Stimulated activated naive CD8-positive, alpha-beta T cell treated with anti-CD3 and anti-CD28 coated beads, Interleukin-15, Interleukin-2, amounts not matched to agents 100 ng/mL and 50 ng/mL, for 24 hours (primary cell): ENCODE results near the gene CA10.

Experiments
- H3K27ac Mint-ChIP-seq: one replicate; pipeline ENCODE4 v1.8.0; 2021; ENCODE audit warnings: mild to moderate bottlenecking, mixed read lengths
- H3K27me3 Mint-ChIP-seq: one replicate; pipeline ENCODE4 v1.8.0; 2021; ENCODE audit warnings: mixed read lengths
- H3K36me3 Mint-ChIP-seq: one replicate; pipeline ENCODE4 v1.8.0; 2021; ENCODE audit warnings: low read depth, mixed read lengths
- H3K4me1 Mint-ChIP-seq: one replicate; pipeline ENCODE4 v1.8.0; 2021; ENCODE audit warnings: low read depth, mixed read lengths
- H3K4me3 Mint-ChIP-seq: one replicate; pipeline ENCODE4 v1.8.0; 2021; ENCODE audit warnings: mild to moderate bottlenecking, mixed read lengths
- H3K9me3 Mint-ChIP-seq: one replicate; pipeline ENCODE4 v1.8.0; 2021; ENCODE audit warnings: mixed read lengths

Gene CA10

DNA sequence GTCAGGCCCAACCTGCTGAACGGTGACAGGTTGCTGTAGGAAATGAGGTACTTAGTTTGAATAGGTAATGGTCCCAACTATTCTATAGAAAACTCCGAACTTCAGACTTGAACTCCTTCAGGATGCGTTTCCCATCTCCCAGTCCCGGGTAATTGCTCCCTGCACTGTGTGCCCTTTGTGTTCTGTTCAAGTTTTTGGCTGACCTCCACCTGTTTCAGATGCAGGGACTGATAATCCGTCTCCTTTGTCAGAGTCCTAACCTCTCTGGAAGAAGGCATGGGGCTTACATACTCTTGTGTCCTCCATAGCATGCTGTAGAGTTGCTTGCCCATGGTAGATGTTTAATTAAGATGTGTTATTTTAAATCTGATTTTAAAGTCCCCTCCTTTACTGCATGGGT, 547.7 kb downstream of the CA10 start:
- H3K4me1 Mint-ChIP-seq: no peaks in the 10 kb centered on the region
- no peaks in the 10 kb centered on the region for H3K27me3 Mint-ChIP-seq
- H3K27ac Mint-ChIP-seq: no peak overlapping the region
- H3K4me3 Mint-ChIP-seq: no peak overlapping the region
- no peaks in the 10 kb centered on the region for H3K36me3 Mint-ChIP-seq
- no peaks in the 10 kb centered on the region for H3K9me3 Mint-ChIP-seq

DNA sequence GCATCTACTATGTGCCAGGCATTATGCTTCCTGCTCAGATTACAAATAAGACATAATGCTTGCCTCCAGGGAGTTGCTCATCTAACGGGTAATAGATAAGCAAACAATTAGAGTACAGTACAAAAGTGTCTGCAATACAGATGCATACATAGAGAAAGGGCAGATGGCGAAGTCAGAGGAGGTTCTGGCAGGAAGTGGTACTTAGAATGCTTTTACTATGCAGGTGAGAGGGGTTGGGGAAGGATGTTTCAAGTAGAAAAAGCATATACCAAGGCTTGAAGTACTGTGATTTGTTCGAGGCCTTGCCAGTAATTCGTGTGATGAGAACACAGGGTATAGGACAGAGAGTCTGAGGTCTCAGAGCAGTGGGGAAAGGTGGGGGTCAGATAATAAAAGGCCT, 548.4 kb downstream of the CA10 start:
- no peaks in the 10 kb centered on the region for H3K4me1 Mint-ChIP-seq
- H3K36me3 Mint-ChIP-seq: no peaks in the 10 kb centered on the region
- no peaks in the 10 kb centered on the region for H3K9me3 Mint-ChIP-seq
- H3K27ac Mint-ChIP-seq: no peak overlapping the region
- H3K27me3 Mint-ChIP-seq: no peaks in the 10 kb centered on the region
- H3K4me3 Mint-ChIP-seq: no peak overlapping the region

DNA sequence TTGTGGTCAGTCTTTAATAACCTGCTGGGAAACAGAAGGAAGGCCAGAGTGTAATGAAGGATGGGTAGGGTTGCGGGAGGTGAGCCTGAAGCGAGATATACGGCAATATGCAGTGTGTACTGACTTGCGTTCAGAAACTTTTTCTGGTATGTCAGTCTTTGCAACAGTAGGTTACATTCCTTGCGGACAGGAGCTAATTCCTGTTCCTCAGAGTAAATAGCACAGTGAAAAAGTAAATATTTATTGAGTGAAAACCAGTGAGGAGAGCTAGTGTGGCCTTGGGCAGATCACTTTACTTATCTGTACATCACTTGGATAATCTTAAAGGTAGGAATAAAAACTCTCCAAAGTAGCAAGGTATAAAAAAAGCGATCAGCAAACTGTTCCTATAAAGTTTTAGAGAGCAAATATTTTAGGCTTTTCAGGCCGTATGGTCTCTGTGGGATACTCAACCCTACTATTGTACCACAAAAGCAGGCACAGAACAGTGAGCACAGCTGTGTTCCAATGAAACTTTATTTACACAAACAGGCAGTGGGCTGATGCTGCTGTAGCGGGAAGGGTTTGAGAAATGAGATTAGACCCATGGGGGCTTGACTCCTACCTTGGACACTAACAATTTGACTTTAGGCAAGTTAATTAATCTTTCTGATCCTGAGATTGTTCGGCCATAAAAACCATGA, 550.1 kb downstream of the CA10 start:
- no peaks in the 10 kb centered on the region for H3K9me3 Mint-ChIP-seq
- H3K4me3 Mint-ChIP-seq: no peak overlapping the region
- H3K4me1 Mint-ChIP-seq: no peaks in the 10 kb centered on the region
- no peak overlapping the region for H3K27ac Mint-ChIP-seq
- no peaks in the 10 kb centered on the region for H3K36me3 Mint-ChIP-seq
- H3K27me3 Mint-ChIP-seq: no peaks in the 10 kb centered on the region

DNA sequence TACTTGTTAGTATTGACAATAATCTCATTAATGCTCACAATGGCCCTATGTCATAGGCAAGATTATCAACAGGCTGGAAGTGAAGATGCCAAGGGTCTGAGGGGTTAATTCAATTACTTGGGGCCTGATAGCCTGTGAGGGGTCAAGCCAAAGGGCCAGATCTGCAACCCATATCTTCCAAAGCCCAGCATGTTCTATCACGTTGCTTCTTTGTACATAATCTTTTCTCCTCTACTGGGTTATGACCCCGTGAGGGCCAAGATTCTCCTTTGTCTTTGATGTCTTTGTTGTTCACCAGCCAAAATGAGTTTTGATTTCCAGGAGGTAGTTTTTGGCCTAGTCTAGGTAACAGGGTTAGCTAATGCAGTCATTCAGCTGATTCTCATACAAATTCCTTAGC, 551.0 kb downstream of the CA10 start:
- Mint-ChIP-seq H3K27me3 (no peaks in the 10 kb centered on the region), H3K4me3 (no peak overlapping the region), H3K9me3 (no peaks in the 10 kb centered on the region), H3K4me1 (no peaks in the 10 kb centered on the region), H3K36me3 (no peaks in the 10 kb centered on the region), H3K27ac (no peak overlapping the region)

DNA sequence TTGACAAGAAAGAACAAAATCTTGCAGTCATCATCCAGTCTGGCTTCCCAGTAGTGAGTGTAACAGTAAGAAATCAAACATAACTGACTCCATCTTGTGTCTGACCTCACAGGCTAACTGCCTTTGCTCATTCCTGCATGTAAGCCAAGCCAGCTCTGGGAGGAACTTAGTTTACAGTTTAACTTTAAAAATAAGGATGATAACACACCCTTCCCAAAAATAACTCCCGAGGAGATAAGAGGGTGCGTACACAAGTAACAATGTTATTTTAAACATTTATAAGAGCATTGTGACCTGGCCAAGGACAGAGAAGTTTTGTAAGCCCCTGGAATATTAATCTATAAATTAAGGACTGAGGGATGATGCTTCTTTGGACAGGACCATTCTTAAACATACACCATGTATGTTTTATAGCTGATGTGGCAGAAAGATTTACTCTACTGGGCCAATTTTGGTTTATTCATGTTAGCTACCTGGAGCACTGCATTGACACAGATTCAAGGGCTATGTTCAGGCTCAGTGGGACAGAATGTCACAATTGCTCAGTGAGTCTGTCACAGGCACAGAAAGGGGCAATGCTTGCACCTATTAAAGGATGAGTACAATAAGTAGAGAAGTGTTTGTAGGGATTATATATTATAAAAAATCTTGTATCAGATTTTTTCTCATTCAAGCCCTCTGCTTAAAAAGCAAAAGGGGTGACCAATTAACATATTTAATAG, 554.1 kb downstream of the CA10 start:
- H3K27me3 Mint-ChIP-seq: no peaks in the 10 kb centered on the region
- no peaks in the 10 kb centered on the region for H3K4me1 Mint-ChIP-seq
- H3K9me3 Mint-ChIP-seq: no peaks in the 10 kb centered on the region
- no peak overlapping the region for H3K27ac Mint-ChIP-seq
- H3K36me3 Mint-ChIP-seq: no peaks in the 10 kb centered on the region
- no peak overlapping the region for H3K4me3 Mint-ChIP-seq

DNA sequence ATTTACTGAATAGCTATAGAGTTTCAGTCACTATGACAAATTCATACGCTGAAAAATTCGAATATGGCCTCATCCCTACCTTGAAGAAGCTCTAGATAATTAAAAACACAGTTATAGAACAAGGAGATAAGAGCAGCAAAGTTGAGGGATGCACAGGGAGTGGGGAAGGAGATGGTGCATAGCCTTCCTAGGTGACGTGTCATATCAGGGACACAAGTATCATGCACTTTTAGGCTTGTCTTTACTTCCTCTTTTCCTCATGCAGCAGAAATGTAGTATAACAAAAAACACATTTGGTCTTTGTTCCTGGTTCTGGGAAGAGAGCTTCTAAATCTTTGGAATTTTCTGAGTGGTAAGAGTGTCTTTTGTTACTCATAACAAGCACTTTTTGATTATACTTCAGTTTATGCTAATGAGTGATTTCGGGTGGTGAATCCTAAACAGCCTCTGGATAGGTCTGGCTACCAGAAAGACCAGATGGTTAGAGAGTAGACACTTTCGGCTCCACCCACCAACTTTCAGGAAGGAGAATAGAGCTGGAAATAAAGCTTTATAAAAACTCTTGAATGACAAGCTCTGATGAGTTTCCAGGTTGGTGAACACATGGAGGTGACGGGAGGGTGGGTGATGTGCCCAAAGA, 556.8 kb downstream of the CA10 start:
- Mint-ChIP-seq H3K36me3 (no peaks in the 10 kb centered on the region), H3K4me3 (no peak overlapping the region), H3K9me3 (no peaks in the 10 kb centered on the region), H3K4me1 (no peaks in the 10 kb centered on the region), H3K27me3 (no peaks in the 10 kb centered on the region), H3K27ac (no peak overlapping the region)

DNA sequence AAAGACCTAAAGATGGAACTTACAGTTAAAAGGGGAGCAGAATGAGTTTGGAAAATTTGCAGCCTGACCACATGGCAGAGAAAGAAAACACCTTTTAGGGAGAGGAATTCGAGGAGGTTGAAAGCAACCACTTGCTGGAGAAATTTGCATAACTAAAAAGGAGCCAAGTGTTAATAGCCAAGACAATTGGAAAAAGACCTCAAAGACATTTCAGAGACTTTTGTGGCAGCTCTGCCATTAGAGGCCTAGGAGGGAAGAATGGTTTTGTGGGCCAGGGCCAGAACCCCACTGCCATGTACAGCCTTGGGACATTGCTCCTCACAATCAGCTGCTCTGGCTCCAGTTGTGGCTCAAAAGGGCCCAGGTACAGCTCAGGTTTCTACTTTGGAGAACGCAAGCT, 559.7 kb downstream of the CA10 start:
- Mint-ChIP-seq H3K36me3 (no peaks in the 10 kb centered on the region), H3K4me1 (no peaks in the 10 kb centered on the region), H3K9me3 (no peaks in the 10 kb centered on the region), H3K27ac (no peak overlapping the region), H3K4me3 (no peak overlapping the region), H3K27me3 (no peaks in the 10 kb centered on the region)

DNA sequence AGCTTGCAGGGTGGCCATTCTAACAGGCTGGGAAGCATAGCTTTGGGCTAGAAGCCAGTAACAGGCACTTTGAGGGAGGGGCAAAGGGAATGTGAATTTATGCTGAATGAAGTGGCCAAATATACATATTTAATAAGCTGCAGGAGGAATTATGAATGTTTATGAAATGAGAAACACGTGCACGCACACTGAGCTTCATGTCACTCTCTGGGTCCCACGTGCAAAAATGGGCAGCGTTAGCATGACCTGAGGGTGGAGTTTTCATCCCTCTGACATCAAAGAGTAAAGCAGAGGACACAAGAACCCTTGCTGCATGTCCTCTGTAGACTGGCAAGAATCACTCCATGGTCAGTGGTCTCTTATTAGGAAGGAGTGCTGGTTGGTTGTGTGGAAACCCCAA, 561.2 kb downstream of the CA10 start:
- H3K27me3 Mint-ChIP-seq: peaks cover under 1% of the 10 kb centered on the region
- H3K27ac Mint-ChIP-seq: no peak overlapping the region
- no peaks in the 10 kb centered on the region for H3K4me1 Mint-ChIP-seq
- H3K9me3 Mint-ChIP-seq: no peaks in the 10 kb centered on the region
- H3K36me3 Mint-ChIP-seq: no peaks in the 10 kb centered on the region
- H3K4me3 Mint-ChIP-seq: no peak overlapping the region

DNA sequence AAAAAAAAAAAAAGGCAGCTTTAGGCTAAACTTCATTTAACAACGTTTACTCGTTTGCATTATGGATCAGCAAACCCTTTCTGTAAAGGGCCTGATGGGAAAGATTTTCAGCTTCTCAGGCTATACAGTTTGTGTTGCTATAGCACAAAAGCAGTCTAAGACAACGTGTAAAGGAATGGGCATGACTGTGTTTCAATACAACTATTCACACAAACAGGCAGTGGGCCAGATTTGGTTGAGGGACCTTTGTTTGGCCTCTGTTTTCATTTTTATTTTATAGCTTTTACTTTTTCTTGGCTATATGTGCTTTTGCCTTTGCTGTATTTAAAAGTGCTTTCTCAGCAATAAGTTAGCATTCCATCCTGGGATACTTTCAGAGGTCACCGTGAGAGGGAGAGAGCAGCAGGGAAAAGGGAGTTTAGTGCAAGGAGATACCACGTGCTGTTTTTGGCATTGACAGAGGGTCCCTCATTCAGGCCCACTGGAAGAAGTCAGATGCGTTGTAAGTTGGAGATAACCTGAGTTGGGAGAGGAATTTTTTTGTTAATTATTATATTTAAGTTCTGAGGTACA, 562.6 kb downstream of the CA10 start:
- H3K27ac Mint-ChIP-seq: no peak overlapping the region
- no peaks in the 10 kb centered on the region for H3K9me3 Mint-ChIP-seq
- no peaks in the 10 kb centered on the region for H3K4me1 Mint-ChIP-seq
- peaks cover 9% of the 10 kb centered on the region for H3K27me3 Mint-ChIP-seq
- no peak overlapping the region for H3K4me3 Mint-ChIP-seq
- no peaks in the 10 kb centered on the region for H3K36me3 Mint-ChIP-seq

DNA sequence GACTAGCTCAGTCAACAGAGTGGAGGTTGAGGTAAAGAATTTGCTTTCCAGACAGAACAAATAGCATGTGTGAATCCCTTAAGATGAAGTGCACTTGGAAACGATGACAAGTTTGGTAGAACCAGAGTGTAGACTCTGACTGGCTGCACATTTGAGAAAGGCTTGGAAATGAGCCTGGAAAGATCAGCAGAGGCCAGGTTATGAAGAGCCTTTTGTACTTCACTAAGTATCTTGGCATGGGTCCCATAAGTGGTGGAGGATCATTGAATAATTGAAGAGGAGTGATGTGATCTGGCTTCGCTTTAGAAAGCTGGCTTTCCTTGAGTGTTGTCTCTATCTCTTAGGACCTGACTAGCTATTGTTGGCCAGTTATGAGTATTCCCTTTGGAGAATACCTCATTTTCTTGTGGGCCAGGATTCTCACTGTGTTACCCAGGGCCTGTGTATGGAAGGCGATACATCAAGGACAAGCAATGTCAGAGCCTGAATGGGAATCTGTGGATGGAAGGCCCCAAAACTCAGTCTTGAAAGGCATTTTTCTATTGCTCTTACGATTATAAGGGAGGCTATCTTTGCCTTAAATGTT, 568.4 kb downstream of the CA10 start:
- Mint-ChIP-seq H3K27me3 (peaks cover 16% of the 10 kb centered on the region), H3K9me3 (peaks cover 17% of the 10 kb centered on the region), H3K4me1 (no peaks in the 10 kb centered on the region), H3K27ac (no peak overlapping the region), H3K36me3 (no peaks in the 10 kb centered on the region), H3K4me3 (no peak overlapping the region)

DNA sequence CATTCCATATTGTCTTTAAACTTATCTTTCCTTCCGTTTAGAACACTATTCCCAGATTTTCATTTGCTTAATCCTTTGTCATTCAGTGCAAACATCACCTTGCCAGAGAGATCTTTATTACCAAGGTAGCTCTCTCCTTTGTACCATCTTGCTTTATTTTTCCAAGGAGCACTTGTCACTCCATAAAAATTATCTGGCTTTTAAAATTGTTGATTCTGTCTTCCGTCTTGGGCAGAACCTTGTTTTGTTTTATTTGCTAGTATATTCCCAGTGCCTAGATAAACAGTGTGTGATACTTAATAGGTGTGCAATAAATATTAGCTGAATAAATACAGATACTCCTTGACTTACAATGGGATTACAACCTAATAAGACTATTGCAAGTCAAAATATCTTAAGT, 570.5 kb downstream of the CA10 start:
- Mint-ChIP-seq H3K9me3 (peaks cover 17% of the 10 kb centered on the region), H3K4me1 (no peaks in the 10 kb centered on the region), H3K4me3 (no peak overlapping the region)

DNA sequence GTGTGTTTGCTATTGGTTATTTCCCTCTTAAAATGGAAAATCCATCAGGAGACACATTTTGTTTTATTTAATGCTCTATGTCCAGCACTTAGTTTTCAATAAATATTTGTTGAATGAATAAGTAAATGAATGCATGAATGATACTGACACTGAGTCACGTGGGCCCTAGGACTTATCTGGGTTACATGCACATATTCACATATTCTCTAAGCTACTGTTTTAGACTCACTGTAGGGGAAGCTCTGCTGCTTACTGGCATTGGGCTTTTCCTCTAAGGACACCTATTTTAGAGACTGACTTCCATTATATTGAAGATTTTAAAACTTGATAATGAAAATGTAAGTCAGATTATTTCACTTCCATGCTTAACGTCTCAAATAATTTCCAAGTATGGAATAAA, 571.0 kb downstream of the CA10 start:
- Mint-ChIP-seq H3K36me3 (no peaks in the 10 kb centered on the region), H3K4me3 (no peak overlapping the region), H3K27ac (no peak overlapping the region), H3K4me1 (no peaks in the 10 kb centered on the region), H3K27me3 (peaks cover 20% of the 10 kb centered on the region), H3K9me3 (peaks cover 17% of the 10 kb centered on the region)

More for the DNA sequence above, 570.5 kb downstream of the CA10 start:
- H3K27me3 Mint-ChIP-seq: peaks cover 20% of the 10 kb centered on the region
- no peaks in the 10 kb centered on the region for H3K36me3 Mint-ChIP-seq
- no peak overlapping the region for H3K27ac Mint-ChIP-seq

DNA sequence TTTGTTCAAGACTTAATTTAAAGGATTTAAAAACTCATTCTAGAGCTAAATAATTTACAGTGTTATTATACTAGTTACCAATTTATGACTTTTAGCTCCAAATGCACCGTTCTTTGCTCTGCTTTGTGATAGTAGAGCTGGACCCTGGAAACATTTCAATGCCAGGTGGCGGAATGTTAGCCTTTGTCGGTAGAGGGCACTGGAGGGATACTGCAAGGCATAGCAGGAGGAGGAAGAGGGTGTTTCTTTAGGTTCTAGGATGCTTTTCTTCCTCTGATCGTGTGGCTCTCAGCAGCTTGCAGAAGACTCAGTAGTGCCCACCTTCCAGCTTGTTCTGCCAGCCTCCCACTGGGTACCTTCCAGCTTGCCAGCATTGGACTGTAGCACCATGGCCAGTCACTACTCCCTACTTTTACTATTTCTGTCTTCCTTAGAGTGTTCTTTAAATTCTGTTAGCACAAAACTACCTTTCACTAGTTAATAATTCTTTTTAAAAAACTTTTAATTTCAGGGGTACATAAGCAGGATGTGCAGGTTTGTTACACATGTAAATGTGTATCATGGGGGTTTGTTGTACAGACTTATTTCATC, 572.9 kb downstream of the CA10 start:
- peaks cover 17% of the 10 kb centered on the region for H3K9me3 Mint-ChIP-seq
- peaks cover 9% of the 10 kb centered on the region for H3K27me3 Mint-ChIP-seq
- H3K36me3 Mint-ChIP-seq: no peaks in the 10 kb centered on the region
- no peak overlapping the region for H3K27ac Mint-ChIP-seq
- H3K4me1 Mint-ChIP-seq: no peaks in the 10 kb centered on the region
- no peak overlapping the region for H3K4me3 Mint-ChIP-seq

DNA sequence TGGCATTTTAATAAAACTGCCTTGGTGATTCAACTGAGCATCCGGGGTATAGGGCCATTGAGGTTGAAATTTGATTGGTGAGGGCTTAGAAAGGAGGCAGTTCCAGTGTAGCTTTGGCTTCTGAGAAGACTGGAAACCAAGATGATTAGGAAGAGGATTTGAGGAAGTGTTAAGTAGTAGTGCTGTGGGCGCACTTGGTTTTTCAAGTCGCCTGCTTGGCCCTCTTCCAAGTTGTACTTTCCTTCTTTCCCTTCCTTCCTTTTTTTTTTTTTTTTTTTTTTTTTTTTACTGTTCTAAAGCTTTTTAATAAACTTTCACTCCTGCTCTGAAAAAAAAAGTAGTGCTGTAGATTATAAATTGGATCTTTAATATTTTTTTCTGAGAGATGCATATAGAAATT, 577.6 kb downstream of the CA10 start:
- Mint-ChIP-seq H3K27ac (no peak overlapping the region), H3K4me1 (no peaks in the 10 kb centered on the region), H3K4me3 (no peak overlapping the region), H3K36me3 (no peaks in the 10 kb centered on the region), H3K9me3 (peaks cover 15% of the 10 kb centered on the region), H3K27me3 (peaks cover 27% of the 10 kb centered on the region)
